Liver (tissue), 9 donors: Measurements from ENCODE around the gene ZNF274. TPM values are rescaled to one million over a fixed set of nuclear protein-coding genes. Genes with fewer than 3 reads are reported as not detected.

Source experiments
- DNase-seq: peaks from one replicate; pipeline ENCODE4 v3.0.0-alpha.2; 2017; ENCODE audit warnings: low spot score
- H3K27ac ChIP-seq, 2 donors: one replicate each; pipeline ENCODE4 v1.7.0; 2013; ENCODE audit warnings: inconsistent platforms in 2 of 2, low read length in 2 of 2, control low read depth in 1 of 2, low read depth in 1 of 2, mild to moderate bottlenecking in 1 of 2
- H3K27me3 ChIP-seq, 4 donors: one replicate each; pipeline versions ENCODE4 v1.6.1 to v1.7.0; 2013; ENCODE audit warnings: low read length in 3 of 4, inconsistent platforms in 1 of 4, mild to moderate bottlenecking in 1 of 4, moderate library complexity in 1 of 4; ENCODE audit not compliant: control insufficient read depth in 4 of 4, insufficient read depth in 4 of 4
- H3K36me3 ChIP-seq, 4 donors: one replicate each; pipeline versions ENCODE4 v1.6.1 to v1.7.0; 2013; ENCODE audit warnings: low read length in 3 of 4, mild to moderate bottlenecking in 3 of 4, low read depth in 1 of 4, moderate library complexity in 1 of 4; ENCODE audit not compliant: control insufficient read depth in 4 of 4, insufficient read depth in 3 of 4
- H3K4me1 ChIP-seq, 4 donors: one replicate each; pipeline versions ENCODE4 v1.6.1 to v1.7.0; 2013; ENCODE audit warnings: low read length in 3 of 4, mild to moderate bottlenecking in 3 of 4, moderate library complexity in 1 of 4; ENCODE audit not compliant: control insufficient read depth in 4 of 4, insufficient read depth in 4 of 4
- H3K4me3 ChIP-seq, 3 donors: one replicate each; pipeline versions ENCODE4 v1.6.1 to v1.7.0; 2013; ENCODE audit warnings: low read length in 3 of 3, control low read depth in 1 of 3, low read depth in 1 of 3, mild to moderate bottlenecking in 1 of 3
- H3K9ac ChIP-seq, 2 donors: one replicate each; pipeline ENCODE4 v1.7.0; 2013; ENCODE audit warnings: low read length in 2 of 2, mild to moderate bottlenecking in 2 of 2, moderate library complexity in 2 of 2, control low read depth in 1 of 2, low read depth in 1 of 2
- H3K9me3 ChIP-seq, 4 donors: one replicate each; pipeline versions ENCODE4 v1.6.1 to v1.7.0; 2013; ENCODE audit warnings: low read length in 3 of 4; ENCODE audit not compliant: control insufficient read depth in 4 of 4
- EGR1 ChIP-seq, 2 donors: IDR thresholded peaks; 2 replicates each; pipeline ENCODE4 v1.6.1; 2016 to 2018; ENCODE audit warnings: antibody characterized with exemption in 2 of 2, low read depth in 2 of 2
- FOXA1 ChIP-seq: IDR thresholded peaks from 2 replicates; pipeline ENCODE4 v1.6.1; 2016; ENCODE audit warnings: antibody characterized with exemption
- FOXA2 ChIP-seq: IDR thresholded peaks from 2 replicates; pipeline ENCODE4 v1.6.1; 2016; ENCODE audit warnings: antibody characterized with exemption
- HNF4A ChIP-seq, 2 donors: conservative IDR thresholded peaks; 2 replicates each; pipeline ENCODE4 v1.6.1; 2016; ENCODE audit warnings: antibody characterized with exemption in 2 of 2, mild to moderate bottlenecking in 2 of 2
- HNF4G ChIP-seq: IDR thresholded peaks from 2 replicates; pipeline ENCODE4 v1.6.1; 2016; ENCODE audit warnings: antibody characterized with exemption
- JUND ChIP-seq, 2 donors: IDR thresholded peaks; 2 replicates each; pipeline ENCODE4 v1.6.1; 2016; ENCODE audit warnings: antibody characterized with exemption in 2 of 2
- NR2F2 ChIP-seq: IDR thresholded peaks from 2 replicates; pipeline ENCODE4 v1.6.1; 2016; ENCODE audit warnings: antibody characterized with exemption
- RAD21 ChIP-seq, 2 donors: IDR thresholded peaks; 2 replicates each; pipeline ENCODE4 v1.6.1; 2016; ENCODE audit warnings: antibody characterized with exemption in 2 of 2, mild to moderate bottlenecking in 2 of 2
- RXRA ChIP-seq, 2 donors: IDR thresholded peaks; 2 replicates each; pipeline ENCODE4 v1.6.1; 2017 to 2018; ENCODE audit warnings: antibody characterized with exemption in 2 of 2, mild to moderate bottlenecking in 1 of 2
- SP1 ChIP-seq: IDR thresholded peaks from 2 replicates; pipeline ENCODE4 v1.6.1; 2018; ENCODE audit warnings: antibody characterized with exemption, mild to moderate bottlenecking
- YY1 ChIP-seq: IDR thresholded peaks from 2 replicates; pipeline ENCODE4 v1.6.1; 2016; ENCODE audit warnings: antibody characterized with exemption, mild to moderate bottlenecking
- WGBS: extraction: QIAGEN DNeasy Blood & Tissue Kit; methylation state at CpG from one replicate; pipeline ENCODE4 v1.1.7; 2013; 5-methylcytosine and 5-hydroxymethylcytosine counted together
- polyA plus RNA-seq, 2 donors: library from polyadenylated mRNA; stranded (reverse) in 1 of 2; unstranded in 1 of 2; fragments of 200-250 nt in 1 of 2; fragments of >200 nt in 1 of 2; fragmentation: Nextera tagmentation in 1 of 2; extraction: Ambion mirVana in 1 of 2; gene quantifications; one replicate each; pipeline versions ENCODE4 v1.2.1 to v1.2.3, GENCODE V29; 2013 to 2015
- total RNA-seq, 2 donors: library from RNA; depleted of rRNA; stranded (reverse); fragments of >200 nt; gene quantifications; one replicate each; pipeline ENCODE4 v1.2.3, GENCODE V29; 2014
- TF ChIP-seq, protein P1 (sequence below): IDR thresholded peaks from 2 replicates; pipeline ENCODE4 v1.6.1; 2016; ENCODE audit warnings: antibody characterized with exemption, mild to moderate bottlenecking
- TF ChIP-seq, protein P2 (sequence below): IDR thresholded peaks from 2 replicates; pipeline ENCODE4 v1.6.1; 2016; ENCODE audit warnings: antibody characterized with exemption
- TF ChIP-seq, protein P3 (sequence below): fragments of 150-350 bp; IDR thresholded peaks from 2 replicates; pipeline ENCODE4 v1.5.1; 2017; ENCODE audit warnings: improper control_type of control experiment, low read depth, low read length; ENCODE audit not compliant: missing input control
- TF ChIP-seq, protein P4 (sequence below): IDR thresholded peaks from 2 replicates; pipeline ENCODE4 v1.6.1; 2016; ENCODE audit warnings: antibody characterized with exemption
- TF ChIP-seq, protein P5 (sequence below): IDR thresholded peaks from 2 replicates; pipeline ENCODE4 v1.6.1; 2016; ENCODE audit warnings: antibody characterized with exemption
- donor health status: healthy.
- donor health status: healthy.
- donor health status: healthy.
- donor health status: healthy.
- donor health status: healthy.

Gene ZNF274
- total and polyA plus RNA-seq, 4 donors = 5.7 to 18.2 (median 11.9) TPM

DNA sequence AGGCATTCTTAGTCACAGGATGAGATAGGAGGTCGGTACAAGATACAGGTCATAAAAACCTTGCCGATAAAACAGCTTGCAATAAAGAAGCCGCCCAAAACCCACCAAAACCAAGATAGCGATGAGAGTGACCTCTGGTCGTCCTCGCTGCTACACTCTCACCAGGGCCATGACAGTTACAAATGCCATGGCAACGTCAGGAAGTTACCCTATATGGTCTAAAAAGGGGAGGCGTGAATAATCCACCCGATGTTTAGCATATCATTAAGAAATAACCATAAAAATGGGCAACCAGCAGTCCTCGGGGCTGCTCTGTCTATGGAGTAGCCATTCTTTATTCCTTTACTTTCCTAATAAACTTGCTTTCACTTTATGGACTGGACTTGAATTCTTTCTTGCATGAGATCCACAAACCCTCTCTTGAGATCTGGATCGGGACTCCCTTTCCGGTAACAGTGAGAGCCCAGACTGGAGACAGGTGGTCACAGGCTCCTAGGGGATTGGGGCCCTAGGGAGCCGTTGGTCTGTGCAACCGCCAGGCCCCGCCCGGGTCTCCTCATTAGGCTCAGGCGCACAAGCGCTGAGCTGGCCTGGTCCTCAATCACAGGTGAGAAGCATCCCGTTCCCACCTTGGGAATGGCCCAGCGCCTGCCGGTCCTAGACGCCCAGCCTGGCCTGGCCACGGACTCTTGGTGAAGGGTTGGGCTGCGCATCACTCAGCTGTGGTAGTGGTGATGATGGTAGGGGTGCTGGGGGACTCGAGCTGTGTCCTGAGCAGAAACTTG lies 34.9 kb downstream of the ZNF274 start:
- Histone ChIP-seq H3K36me3 (peaks cover 2 to 12% (median 10%) of the 10 kb centered on the region in 4 donors), H3K9me3 (peaks cover 57 to 76% (median 61%) of the 10 kb centered on the region in 4 donors), H3K9ac (no peak overlapping the region), H3K4me3 (peak overlapping the region in 2 of 3 donors; percentile 47 to 49), H3K27me3 (no peaks in the 10 kb centered on the region), H3K27ac (no peak overlapping the region), H3K4me1 (no peaks in the 10 kb centered on the region)
- TF ChIP-seq, protein P1, sequence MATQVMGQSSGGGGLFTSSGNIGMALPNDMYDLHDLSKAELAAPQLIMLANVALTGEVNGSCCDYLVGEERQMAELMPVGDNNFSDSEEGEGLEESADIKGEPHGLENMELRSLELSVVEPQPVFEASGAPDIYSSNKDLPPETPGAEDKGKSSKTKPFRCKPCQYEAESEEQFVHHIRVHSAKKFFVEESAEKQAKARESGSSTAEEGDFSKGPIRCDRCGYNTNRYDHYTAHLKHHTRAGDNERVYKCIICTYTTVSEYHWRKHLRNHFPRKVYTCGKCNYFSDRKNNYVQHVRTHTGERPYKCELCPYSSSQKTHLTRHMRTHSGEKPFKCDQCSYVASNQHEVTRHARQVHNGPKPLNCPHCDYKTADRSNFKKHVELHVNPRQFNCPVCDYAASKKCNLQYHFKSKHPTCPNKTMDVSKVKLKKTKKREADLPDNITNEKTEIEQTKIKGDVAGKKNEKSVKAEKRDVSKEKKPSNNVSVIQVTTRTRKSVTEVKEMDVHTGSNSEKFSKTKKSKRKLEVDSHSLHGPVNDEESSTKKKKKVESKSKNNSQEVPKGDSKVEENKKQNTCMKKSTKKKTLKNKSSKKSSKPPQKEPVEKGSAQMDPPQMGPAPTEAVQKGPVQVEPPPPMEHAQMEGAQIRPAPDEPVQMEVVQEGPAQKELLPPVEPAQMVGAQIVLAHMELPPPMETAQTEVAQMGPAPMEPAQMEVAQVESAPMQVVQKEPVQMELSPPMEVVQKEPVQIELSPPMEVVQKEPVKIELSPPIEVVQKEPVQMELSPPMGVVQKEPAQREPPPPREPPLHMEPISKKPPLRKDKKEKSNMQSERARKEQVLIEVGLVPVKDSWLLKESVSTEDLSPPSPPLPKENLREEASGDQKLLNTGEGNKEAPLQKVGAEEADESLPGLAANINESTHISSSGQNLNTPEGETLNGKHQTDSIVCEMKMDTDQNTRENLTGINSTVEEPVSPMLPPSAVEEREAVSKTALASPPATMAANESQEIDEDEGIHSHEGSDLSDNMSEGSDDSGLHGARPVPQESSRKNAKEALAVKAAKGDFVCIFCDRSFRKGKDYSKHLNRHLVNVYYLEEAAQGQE = no peak
- TF ChIP-seq YY1 (no peak), NR2F2 (no peak), RAD21 (IDR thresholded peaks at IDR 0.05) (no peak), FOXA1 (no peak), FOXA2 (no peak), SP1 (no peak), HNF4A (conservative IDR thresholded peaks at IDR 0.05) (no peak), HNF4G (no peak), RXRA (IDR thresholded peaks at IDR 0.05) (no peak), JUND (IDR thresholded peaks at IDR 0.05) (no peak), EGR1 (IDR thresholded peaks at IDR 0.05; ENCODE audit: low read depth in 2 of 2) (no peak)
- TF ChIP-seq, protein P2, sequence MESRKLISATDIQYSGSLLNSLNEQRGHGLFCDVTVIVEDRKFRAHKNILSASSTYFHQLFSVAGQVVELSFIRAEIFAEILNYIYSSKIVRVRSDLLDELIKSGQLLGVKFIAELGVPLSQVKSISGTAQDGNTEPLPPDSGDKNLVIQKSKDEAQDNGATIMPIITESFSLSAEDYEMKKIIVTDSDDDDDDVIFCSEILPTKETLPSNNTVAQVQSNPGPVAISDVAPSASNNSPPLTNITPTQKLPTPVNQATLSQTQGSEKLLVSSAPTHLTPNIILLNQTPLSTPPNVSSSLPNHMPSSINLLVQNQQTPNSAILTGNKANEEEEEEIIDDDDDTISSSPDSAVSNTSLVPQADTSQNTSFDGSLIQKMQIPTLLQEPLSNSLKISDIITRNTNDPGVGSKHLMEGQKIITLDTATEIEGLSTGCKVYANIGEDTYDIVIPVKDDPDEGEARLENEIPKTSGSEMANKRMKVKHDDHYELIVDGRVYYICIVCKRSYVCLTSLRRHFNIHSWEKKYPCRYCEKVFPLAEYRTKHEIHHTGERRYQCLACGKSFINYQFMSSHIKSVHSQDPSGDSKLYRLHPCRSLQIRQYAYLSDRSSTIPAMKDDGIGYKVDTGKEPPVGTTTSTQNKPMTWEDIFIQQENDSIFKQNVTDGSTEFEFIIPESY = no peak
- TF ChIP-seq, protein P3, sequence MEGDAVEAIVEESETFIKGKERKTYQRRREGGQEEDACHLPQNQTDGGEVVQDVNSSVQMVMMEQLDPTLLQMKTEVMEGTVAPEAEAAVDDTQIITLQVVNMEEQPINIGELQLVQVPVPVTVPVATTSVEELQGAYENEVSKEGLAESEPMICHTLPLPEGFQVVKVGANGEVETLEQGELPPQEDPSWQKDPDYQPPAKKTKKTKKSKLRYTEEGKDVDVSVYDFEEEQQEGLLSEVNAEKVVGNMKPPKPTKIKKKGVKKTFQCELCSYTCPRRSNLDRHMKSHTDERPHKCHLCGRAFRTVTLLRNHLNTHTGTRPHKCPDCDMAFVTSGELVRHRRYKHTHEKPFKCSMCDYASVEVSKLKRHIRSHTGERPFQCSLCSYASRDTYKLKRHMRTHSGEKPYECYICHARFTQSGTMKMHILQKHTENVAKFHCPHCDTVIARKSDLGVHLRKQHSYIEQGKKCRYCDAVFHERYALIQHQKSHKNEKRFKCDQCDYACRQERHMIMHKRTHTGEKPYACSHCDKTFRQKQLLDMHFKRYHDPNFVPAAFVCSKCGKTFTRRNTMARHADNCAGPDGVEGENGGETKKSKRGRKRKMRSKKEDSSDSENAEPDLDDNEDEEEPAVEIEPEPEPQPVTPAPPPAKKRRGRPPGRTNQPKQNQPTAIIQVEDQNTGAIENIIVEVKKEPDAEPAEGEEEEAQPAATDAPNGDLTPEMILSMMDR = no peak
- TF ChIP-seq, protein P4, sequence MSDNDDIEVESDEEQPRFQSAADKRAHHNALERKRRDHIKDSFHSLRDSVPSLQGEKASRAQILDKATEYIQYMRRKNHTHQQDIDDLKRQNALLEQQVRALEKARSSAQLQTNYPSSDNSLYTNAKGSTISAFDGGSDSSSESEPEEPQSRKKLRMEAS = no peak
- no peak for DNase-seq
- WGBS = 93% methylated on average over 25 of the region's 25 CpGs

DNA sequence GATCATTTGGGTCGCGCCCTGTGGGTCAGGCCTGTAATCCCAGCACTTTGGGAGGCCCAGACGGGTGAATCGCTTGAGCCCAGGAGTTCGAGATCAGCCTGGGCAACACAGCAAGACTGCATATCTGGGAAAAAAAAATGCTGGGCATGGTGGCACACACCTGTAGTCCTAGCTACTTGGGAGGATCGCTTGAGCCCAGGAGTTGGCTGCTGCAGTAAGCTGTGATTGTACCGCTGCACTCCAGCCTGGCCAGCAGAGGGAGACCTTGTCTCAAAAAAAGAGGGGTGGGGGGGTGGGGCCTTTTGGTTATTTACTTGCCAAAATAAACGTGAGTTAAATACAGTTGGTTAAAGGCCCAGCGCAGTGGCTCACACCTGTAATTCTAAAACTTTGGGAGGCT lies 36.0 kb downstream of the ZNF274 start:
- H3K9ac ChIP-seq = no peak overlapping the region
- TF ChIP-seq, protein P1 = no peak
- no peak for TF ChIP-seq HNF4A (conservative IDR thresholded peaks at IDR 0.05)
- TF ChIP-seq JUND (IDR thresholded peaks at IDR 0.05) = no peak
- TF ChIP-seq, protein P5, sequence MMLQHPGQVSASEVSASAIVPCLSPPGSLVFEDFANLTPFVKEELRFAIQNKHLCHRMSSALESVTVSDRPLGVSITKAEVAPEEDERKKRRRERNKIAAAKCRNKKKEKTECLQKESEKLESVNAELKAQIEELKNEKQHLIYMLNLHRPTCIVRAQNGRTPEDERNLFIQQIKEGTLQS = no peak
- TF ChIP-seq RAD21 (IDR thresholded peaks at IDR 0.05) = peak in 1 of 2 donors; percentile 30
- no peak for TF ChIP-seq EGR1 (IDR thresholded peaks at IDR 0.05; ENCODE audit: low read depth in 2 of 2)
- TF ChIP-seq NR2F2 = no peak
- no peak for TF ChIP-seq FOXA2
- TF ChIP-seq, protein P4 = no peak
- H3K9me3 ChIP-seq = peaks cover 49 to 71% (median 54%) of the 10 kb centered on the region in 4 donors
- WGBS = 44% methylated on average over 9 of the region's 9 CpGs
- no peaks in the 10 kb centered on the region for H3K27me3 ChIP-seq
- peak overlapping the region in 2 of 3 donors; percentile 32 to 63 for H3K4me3 ChIP-seq
- peaks cover 0 to 2% (median under 1%) of the 10 kb centered on the region in 4 donors for H3K36me3 ChIP-seq
- DNase-seq = peak; percentile 49
- no peaks in the 10 kb centered on the region for H3K4me1 ChIP-seq
- no peak overlapping the region for H3K27ac ChIP-seq
